Neural cell (in vitro differentiated cells): ENCODE results near the gene IDNK. TPM values are rescaled to one million over a fixed set of nuclear protein-coding genes. Genes with fewer than 3 reads are reported as not detected.

ENCODE experiments used
- H2AFZ ChIP-seq: fragments of 200-600, 300-800 bp; sonication (generic), shearing (Covaris generic); 2 replicates; pipeline ENCODE4 v1.6.0; 2014; ENCODE audit warnings: low read depth, mild to moderate bottlenecking, antibody characterized with exemption, low read length, moderate library complexity
- H3F3A ChIP-seq: fragments of 200-600 bp; shearing (Covaris generic); 2 replicates; pipeline ENCODE4 v1.6.1; 2016; ENCODE audit warnings: mild to moderate bottlenecking, moderate library complexity, mixed read lengths, antibody characterized with exemption, low read length; ENCODE audit not compliant: insufficient read depth, poor library complexity, severe bottlenecking
- H3K27ac ChIP-seq: fragments of 200-600, 300-800 bp; sonication (generic), shearing (Covaris generic); 2 replicates; pipeline ENCODE4 v1.5.1; 2014; ENCODE audit warnings: mild to moderate bottlenecking, low read length, moderate library complexity
- H3K27me3 ChIP-seq: fragments of 300-800, 200-600 bp; sonication (generic), shearing (Covaris generic); 2 replicates; pipeline ENCODE4 v1.6.0; 2014; ENCODE audit warnings: mild to moderate bottlenecking, low read depth, low read length, moderate library complexity; ENCODE audit not compliant: insufficient read depth
- H3K36me3 ChIP-seq: fragments of 300-800, 200-600 bp; sonication (generic), shearing (Covaris generic); 2 replicates; pipeline ENCODE4 v1.5.1; 2014; ENCODE audit warnings: mild to moderate bottlenecking, antibody characterized with exemption, low read length, moderate library complexity; ENCODE audit not compliant: insufficient read depth
- H3K4me2 ChIP-seq: fragments of 300-800, 200-600 bp; sonication (generic), shearing (Covaris generic); 2 replicates; pipeline ENCODE4 v1.6.0; 2014; ENCODE audit warnings: mild to moderate bottlenecking, low read length
- H3K4me3 ChIP-seq: fragments of 300-800, 200-600 bp; sonication (generic), shearing (Covaris generic); 2 replicates; pipeline ENCODE4 v1.5.1; 2014; ENCODE audit warnings: mild to moderate bottlenecking, low read length, moderate library complexity
- H3K79me2 ChIP-seq: fragments of 200-600 bp; shearing (Covaris generic); replicated peaks from 2 replicates; pipeline ENCODE4 v1.6.0; 2014; ENCODE audit warnings: mild to moderate bottlenecking, low read length, moderate library complexity; ENCODE audit not compliant: insufficient read depth
- H3K9ac ChIP-seq: fragments of 300-800, 200-600 bp; sonication (generic), shearing (Covaris generic); 2 replicates; pipeline ENCODE4 v1.6.1; 2016; ENCODE audit warnings: mild to moderate bottlenecking, low read length, mixed read lengths
- H3K9me2 ChIP-seq: fragments of 200-600 bp; shearing (Covaris generic); 2 replicates; pipeline ENCODE4 v1.6.1; 2016; ENCODE audit warnings: mild to moderate bottlenecking, low read length, mixed read lengths; ENCODE audit not compliant: insufficient read depth
- H3K9me3 ChIP-seq: fragments of 200-600, 300-800 bp; sonication (generic), shearing (Covaris generic); 2 replicates; pipeline ENCODE4 v1.6.1; 2016; ENCODE audit warnings: mild to moderate bottlenecking, mixed run types, low read length, moderate library complexity, mixed read lengths
- H4K20me1 ChIP-seq: fragments of 200-600 bp; shearing (Covaris generic); 2 replicates; pipeline ENCODE4 v1.6.1; 2016; ENCODE audit warnings: mild to moderate bottlenecking, mixed run types; ENCODE audit not compliant: insufficient read depth
- CTCF ChIP-seq: fragments of 450-650 bp; IDR thresholded peaks from 2 replicates; pipeline ENCODE4 v1.5.1; 2014; ENCODE audit warnings: antibody characterized with exemption, mild to moderate bottlenecking, moderate library complexity; ENCODE audit not compliant: poor library complexity, severe bottlenecking
- EP300 ChIP-seq: fragments of 450-650 bp; conservative IDR thresholded peaks from 2 replicates; pipeline ENCODE4 v1.6.1; 2014; ENCODE audit warnings: antibody characterized with exemption, mild to moderate bottlenecking, moderate library complexity; ENCODE audit not compliant: poor library complexity, severe bottlenecking
- EZH2 ChIP-seq: fragments of 200-600, 300-800 bp; shearing (Covaris generic), sonication (generic); IDR thresholded peaks from 2 replicates; pipeline ENCODE4 v1.6.1; 2014; ENCODE audit warnings: antibody characterized with exemption, low read length, borderline replicate concordance, mild to moderate bottlenecking; ENCODE audit not compliant: insufficient read depth, poor library complexity, severe bottlenecking
- MXI1 ChIP-seq: fragments of 450-650 bp; conservative IDR thresholded peaks from 2 replicates; pipeline ENCODE4 v1.6.1; 2014; ENCODE audit warnings: antibody characterized with exemption, mild to moderate bottlenecking; ENCODE audit not compliant: poor library complexity, severe bottlenecking
- POLR2AphosphoS5 ChIP-seq: IDR thresholded peaks from 2 replicates; pipeline ENCODE4 v1.6.1; 2012
- RAD21 ChIP-seq: fragments of 450-650 bp; conservative IDR thresholded peaks from 2 replicates; pipeline ENCODE4 v1.6.1; 2014; ENCODE audit warnings: antibody characterized with exemption, mild to moderate bottlenecking, moderate library complexity
- SMC3 ChIP-seq: fragments of 450-650 bp; conservative IDR thresholded peaks from 2 replicates; pipeline ENCODE4 v1.6.1; 2014; ENCODE audit warnings: antibody characterized with exemption, mild to moderate bottlenecking, moderate library complexity; ENCODE audit not compliant: poor library complexity
- TAF1 ChIP-seq: IDR thresholded peaks from 2 replicates; pipeline ENCODE4 v1.6.1; 2012; ENCODE audit warnings: low read depth
- polyA plus RNA-seq: library from polyadenylated mRNA; depleted of rRNA; stranded (reverse); fragments of >200 nt; gene quantifications from 2 replicates; pipeline ENCODE4 v1.2.3, GENCODE V29; 2014
- TF ChIP-seq, protein P1 (sequence below): IDR thresholded peaks from 2 replicates; pipeline ENCODE4 v1.6.1; 2012; ENCODE audit warnings: borderline replicate concordance

Gene IDNK
- polyA plus RNA-seq, 1 donor from 2014 or later = 7.5 TPM

GRCh38 chr9:83680233-83680632 lies 57.3 kb downstream of the IDNK start:
- Histone ChIP-seq H3K79me2 (peaks cover 19% of the 10 kb centered on the region), H3F3A (no peaks in the 10 kb centered on the region), H3K27ac (no peak overlapping the region), H3K27me3 (no peaks in the 10 kb centered on the region), H3K4me3 (no peak overlapping the region), H3K9ac (no peak overlapping the region), H3K9me2 (no peaks in the 10 kb centered on the region), H3K9me3 (no peaks in the 10 kb centered on the region), H3K36me3 (no peaks in the 10 kb centered on the region), H2AFZ (no peak overlapping the region), H3K4me2 (no peak overlapping the region), H4K20me1 (no peaks in the 10 kb centered on the region)
- TF ChIP-seq POLR2AphosphoS5 = no peak

GRCh38 chr9:83681490-83681889 lies 58.5 kb downstream of the IDNK start:
- Histone ChIP-seq H4K20me1 (no peaks in the 10 kb centered on the region), H3K9ac (no peak overlapping the region)
- no peak for TF ChIP-seq TAF1

DNA sequence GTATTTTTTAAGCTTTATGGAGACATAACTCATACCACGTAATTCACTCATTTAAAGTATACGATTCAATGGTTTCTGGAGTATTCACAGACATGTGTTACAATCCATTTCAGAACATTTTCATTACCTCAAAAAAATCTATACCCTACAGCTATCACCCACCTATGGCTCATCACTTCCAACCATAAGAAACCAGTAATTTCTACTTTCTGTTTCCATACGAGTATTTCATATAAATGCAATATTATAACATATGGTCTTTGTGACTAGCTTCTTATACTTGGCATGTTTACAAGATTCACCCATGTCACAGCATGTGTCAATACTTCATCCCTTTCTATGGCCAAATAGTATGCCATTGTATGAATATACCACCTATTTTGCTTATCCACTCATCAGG lies 66.0 kb downstream of the IDNK start:
- Histone ChIP-seq H4K20me1 (no peaks in the 10 kb centered on the region), H3K9me3 (no peaks in the 10 kb centered on the region)

More at GRCh38 chr9:83681490-83681889, 58.5 kb downstream of the IDNK start:
- Histone ChIP-seq H3K27me3 (no peaks in the 10 kb centered on the region), H3K4me3 (no peak overlapping the region), H3K79me2 (peaks cover 32% of the 10 kb centered on the region), H3F3A (no peaks in the 10 kb centered on the region), H3K27ac (no peak overlapping the region), H3K9me3 (no peaks in the 10 kb centered on the region), H3K36me3 (no peaks in the 10 kb centered on the region), H3K4me2 (no peak overlapping the region), H3K9me2 (no peaks in the 10 kb centered on the region), H2AFZ (no peak overlapping the region)

More for the DNA sequence above, 66.0 kb downstream of the IDNK start:
- Histone ChIP-seq H3K4me3 (no peak overlapping the region), H2AFZ (no peak overlapping the region), H3K4me2 (no peak overlapping the region), H3F3A (no peaks in the 10 kb centered on the region), H3K36me3 (no peaks in the 10 kb centered on the region), H3K79me2 (peaks cover 91% of the 10 kb centered on the region), H3K9ac (no peak overlapping the region), H3K9me2 (no peaks in the 10 kb centered on the region), H3K27ac (no peak overlapping the region), H3K27me3 (no peaks in the 10 kb centered on the region)
- no peak for TF ChIP-seq POLR2AphosphoS5
- no peak for TF ChIP-seq SMC3
- TF ChIP-seq TAF1 = no peak
- TF ChIP-seq EZH2 = no peak
- no peak for TF ChIP-seq MXI1
- TF ChIP-seq, protein P1, sequence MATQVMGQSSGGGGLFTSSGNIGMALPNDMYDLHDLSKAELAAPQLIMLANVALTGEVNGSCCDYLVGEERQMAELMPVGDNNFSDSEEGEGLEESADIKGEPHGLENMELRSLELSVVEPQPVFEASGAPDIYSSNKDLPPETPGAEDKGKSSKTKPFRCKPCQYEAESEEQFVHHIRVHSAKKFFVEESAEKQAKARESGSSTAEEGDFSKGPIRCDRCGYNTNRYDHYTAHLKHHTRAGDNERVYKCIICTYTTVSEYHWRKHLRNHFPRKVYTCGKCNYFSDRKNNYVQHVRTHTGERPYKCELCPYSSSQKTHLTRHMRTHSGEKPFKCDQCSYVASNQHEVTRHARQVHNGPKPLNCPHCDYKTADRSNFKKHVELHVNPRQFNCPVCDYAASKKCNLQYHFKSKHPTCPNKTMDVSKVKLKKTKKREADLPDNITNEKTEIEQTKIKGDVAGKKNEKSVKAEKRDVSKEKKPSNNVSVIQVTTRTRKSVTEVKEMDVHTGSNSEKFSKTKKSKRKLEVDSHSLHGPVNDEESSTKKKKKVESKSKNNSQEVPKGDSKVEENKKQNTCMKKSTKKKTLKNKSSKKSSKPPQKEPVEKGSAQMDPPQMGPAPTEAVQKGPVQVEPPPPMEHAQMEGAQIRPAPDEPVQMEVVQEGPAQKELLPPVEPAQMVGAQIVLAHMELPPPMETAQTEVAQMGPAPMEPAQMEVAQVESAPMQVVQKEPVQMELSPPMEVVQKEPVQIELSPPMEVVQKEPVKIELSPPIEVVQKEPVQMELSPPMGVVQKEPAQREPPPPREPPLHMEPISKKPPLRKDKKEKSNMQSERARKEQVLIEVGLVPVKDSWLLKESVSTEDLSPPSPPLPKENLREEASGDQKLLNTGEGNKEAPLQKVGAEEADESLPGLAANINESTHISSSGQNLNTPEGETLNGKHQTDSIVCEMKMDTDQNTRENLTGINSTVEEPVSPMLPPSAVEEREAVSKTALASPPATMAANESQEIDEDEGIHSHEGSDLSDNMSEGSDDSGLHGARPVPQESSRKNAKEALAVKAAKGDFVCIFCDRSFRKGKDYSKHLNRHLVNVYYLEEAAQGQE = no peak
- no peak for TF ChIP-seq CTCF
- no peak for TF ChIP-seq RAD21
- TF ChIP-seq EP300 = no peak
